Stimulated activated CD4-positive, alpha-beta T cell treated with anti-CD3 and anti-CD28 coated beads, Interleukin-12 subunit alpha, Interleukin-12 subunit beta, amount 100 ng/mL, for 4 hours (primary cell): ENCODE results near the gene FOXN1.
"Not testable (repeated sequence)": the region's sequence is repeated elsewhere in the genome, so short reads cannot be mapped to it uniquely, and the experiment has no call there.

Experiments
- DNase-seq: peaks from one replicate; pipeline ENCODE4 v3.0.0-alpha.2; 2020

The FOXN1 gene

DNA sequence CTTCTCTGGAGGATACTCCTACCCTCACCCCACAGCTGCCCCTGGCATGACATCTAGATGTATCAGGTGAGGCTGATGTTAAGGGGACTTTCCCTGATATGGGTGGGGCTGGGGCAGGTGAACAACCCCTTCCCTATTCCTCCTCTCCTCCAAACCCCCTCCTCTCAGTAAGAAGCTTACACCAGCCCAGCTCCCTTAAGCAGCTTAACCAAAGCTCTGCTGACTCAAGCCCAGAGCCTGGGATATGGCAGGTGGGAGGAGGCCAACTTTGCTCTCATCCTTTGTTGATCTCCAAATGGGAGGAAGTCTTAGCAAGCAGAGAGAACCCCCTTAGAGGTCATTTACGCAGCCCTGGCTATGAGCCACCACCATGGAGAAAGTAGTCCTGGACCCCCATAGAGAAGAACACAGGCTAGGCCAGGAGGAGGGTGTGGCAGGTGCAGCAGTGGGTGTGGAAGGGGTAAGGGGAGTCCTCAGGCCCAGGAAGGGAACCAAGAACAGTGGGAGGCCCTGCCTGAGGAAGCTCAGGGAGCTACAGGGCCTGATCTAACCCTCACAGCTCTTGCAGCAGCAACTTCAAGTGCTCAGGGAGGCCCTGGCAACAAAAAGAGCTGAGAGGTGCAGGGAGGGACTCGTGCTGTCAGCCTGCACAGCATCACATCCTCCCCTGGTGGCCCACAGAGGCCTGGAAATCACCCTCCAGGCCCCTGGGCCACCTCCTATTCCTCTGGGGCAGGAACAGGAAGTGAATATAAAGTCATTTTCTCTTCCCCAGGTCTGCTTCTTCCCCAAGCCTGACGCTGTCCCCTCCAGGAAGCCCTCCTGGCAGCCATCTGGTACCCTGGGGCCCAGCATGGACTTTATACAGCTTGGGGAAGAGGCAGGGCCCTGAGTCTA is 43.3 kb downstream of the FOXN1 start:
- DNase-seq = peak; percentile 32

DNA sequence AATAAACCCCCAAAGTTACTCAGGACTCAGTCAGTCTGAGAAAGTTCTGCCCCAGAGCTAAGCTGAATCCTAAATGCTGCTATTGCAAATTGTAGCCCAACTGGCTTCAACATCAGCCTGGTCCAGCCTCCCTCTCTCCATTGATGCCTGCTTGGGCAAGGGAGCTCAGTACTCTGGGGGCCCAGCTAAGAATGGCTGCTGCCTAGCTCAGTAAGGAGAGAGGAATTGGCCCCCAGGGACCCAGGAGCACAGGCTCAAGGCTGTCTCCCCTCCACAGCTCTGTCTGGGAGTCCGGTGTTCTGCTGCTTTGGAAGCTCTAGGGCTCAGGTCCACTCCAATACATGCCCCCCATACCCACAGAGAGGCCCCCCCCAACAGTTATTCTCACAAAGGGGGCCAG is 44.7 kb downstream of the FOXN1 start:
- DNase-seq = no peak

DNA sequence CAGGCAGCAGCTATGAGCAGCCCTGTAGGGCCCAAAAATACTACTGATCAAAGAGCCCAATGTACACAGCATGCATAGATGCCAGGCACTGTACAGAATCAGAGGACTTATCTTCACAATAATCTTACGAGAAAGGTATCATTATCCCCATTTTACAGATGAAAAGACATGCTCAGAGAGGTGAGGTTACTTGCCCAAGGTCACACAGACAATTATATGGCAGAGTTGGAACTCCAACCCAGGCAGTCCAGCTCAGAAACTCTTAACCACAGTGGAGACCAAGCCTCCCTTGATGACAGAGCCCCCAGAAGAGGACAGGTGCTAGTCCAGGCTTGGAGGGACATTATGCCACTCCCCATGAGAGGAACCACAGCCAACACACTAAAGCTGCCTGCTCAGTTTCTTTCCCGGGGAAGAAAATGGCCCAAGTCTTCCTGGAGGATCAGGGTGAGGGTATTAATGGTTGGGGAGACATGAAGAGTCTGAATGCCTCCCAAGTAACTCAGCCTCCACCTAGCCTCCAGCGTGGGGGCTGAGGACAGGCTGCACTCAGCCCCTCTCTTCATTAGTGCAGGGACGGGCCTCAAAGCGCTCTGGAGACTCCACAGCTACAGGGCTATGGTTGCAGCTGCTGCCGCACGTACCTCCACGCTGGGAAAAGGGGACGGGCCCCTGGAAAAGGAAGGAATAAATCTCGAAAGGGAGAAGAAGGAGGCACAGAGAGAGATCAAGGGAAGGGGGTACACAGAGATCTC is 45.5 kb downstream of the FOXN1 start:
- DNase-seq = no peak

DNA sequence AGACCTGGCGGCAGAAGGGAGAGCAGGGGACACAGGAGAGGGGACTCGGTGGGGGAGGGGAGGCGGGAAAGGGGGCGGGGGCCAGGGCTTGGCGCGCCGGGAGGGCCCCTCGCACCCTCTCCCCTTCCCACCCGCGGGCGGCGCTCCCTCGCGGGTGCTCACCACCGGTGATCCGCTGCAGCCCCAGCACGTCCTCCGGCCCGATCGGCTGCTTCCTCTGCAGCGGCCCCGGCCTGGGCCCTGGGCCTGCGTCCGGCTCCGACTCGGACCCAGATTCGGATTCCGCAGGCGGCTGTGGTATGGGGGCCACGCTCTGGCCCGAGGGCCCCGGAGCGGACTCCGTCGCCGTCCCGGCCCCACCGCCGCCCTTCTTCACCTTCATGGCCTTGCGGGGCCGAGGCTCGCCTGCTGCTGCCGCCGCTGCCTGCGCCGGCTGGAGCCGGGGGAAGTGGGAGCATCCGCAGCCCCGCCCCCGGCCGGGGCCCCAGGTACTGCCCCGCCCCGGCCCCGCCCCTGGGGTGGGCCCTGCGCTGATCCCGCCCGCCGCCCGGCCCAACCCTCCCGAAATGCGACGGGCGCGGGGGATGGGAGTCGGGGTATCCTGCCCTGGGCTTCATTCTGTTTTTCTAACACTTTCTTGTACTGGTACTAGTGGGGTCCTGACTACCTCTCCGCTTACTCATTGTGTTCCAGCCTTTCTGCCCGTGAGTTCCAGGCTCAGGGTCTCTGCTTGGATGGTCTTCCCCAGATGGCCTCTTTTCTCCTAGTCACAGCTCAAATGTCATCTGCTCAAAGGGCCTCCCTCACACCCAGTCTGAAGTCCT is 46.2 kb downstream of the FOXN1 start, which contains the start of gene UNC119:
TSS of gene UNC119 (minus strand) at position 449 of the 824 bp plus-strand sequence. CDS start at position 382, 67 bp downstream.
- peak; percentile 81 for DNase-seq

DNA sequence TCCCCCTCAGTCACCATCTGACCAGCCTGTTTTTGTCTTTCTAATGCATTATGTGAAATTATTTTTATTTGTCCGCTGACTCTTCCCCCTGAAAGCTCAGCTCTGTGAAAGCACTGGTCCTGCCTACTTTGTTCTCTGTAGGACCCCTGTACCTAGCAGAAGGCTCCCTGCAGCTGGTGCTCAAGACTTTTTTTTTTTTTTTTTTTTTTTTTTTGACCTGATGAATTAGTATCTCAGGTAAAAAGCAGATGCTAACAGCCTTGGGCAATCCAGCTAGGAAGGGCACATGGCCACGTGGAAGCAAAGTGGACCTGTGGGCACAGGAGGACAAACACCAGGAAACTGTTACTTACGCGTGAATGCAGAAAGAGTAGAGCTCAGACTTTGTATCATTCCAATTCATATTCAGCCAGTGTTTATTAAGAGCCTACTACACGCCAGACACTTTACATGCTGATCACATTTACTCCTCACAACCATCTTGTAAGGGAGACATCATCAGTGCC is 46.9 kb downstream of the FOXN1 start:
- DNase-seq = no peak

DNA sequence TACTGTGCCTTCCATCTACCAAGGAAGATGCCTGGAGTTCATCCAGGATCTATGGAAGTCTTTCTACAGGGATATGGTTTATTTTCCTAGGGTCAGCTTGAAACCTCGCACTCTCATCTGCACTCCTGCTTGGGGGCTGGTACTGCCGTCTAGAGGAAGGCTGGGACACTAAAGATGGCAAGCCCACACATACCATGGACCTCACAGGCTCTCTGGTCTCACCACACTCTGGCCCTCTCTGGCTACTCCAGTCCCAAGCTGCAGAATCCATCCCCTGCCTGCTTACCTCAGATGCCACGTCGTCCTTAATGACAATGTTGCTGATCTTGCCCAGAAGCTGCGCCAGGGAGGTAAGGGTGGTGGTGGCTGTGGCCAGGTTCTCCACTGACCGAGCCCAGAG is 48.4 kb downstream of the FOXN1 start:
- no peak for DNase-seq

DNA sequence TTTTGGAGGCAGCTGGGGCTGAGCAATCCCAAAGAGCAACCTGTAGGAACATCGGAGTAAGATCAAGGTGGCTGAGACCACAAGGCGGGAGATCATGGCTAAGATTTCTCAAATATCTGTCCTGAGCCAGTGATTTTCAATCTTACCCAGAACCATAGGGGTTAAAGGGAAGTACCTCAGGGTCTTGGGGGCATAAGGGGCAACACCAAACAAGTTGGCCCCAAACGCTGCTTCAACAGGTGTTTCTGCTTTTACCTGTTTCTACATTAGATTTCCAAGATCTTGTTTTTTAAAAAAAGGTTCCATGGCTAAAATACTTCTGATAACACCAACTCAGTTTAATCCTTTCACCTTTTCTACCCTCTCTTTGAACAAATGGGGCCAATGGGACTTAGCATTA is 48.9 kb downstream of the FOXN1 start:
- DNase-seq = no peak

DNA sequence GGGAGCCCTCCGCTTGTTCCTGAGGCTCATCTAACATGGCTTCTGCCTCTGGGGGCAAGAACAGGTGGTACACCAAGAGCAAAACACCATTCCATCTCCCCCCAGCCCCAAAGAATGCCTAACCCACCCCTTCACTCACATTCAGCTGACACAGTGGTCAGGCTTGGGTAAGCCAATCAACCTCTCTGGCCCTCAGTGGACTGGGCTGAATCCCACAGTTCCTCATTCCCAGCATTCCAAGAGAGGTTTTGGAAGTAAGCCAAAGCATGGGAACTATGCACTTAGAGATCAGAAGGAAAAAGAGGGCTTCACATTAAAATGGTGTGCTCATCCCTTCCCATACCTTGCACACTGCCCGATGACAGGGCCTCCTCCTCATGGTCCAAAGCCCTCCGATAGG is 57.3 kb downstream of the FOXN1 start:
- DNase-seq = no peak

DNA sequence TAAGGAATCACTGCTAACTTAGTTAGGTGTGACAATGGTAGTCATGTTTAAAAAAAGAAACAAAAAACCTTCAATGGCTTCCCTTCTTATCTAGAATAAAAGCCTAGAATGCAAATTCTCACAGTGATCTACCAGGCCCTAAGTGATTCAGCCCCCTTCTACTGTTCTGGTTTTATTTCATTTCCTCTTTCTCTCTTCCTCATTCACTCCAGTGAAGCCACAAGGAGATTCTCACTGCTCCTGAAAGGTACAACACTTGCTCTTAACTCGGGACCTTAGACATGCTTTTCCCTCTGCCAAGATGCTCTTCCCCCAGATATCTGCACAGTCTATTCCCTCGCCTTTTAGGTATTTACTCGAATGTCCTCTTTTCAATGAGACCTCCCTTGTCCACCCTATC is 61.5 kb downstream of the FOXN1 start:
- no peak for DNase-seq

DNA sequence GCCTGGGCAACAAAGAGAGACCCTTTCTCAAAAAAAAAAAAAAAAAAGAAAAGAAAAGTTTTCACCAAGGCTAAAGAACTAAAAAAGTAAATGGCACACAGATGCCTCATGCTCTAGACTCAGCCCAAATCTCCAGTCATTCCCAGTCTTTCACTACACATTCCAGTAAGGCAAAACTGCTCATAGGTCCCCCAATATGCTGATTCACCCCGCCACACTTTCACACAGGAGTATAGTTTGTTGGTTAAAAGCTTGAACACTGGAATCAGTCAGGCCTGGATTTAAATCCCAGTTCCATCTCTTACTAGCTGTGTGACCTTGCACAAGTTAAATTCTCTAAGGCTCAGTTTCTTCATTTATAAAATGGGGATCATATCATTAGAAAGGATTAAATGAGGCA is 63.3 kb downstream of the FOXN1 start:
- DNase-seq = no peak

DNA sequence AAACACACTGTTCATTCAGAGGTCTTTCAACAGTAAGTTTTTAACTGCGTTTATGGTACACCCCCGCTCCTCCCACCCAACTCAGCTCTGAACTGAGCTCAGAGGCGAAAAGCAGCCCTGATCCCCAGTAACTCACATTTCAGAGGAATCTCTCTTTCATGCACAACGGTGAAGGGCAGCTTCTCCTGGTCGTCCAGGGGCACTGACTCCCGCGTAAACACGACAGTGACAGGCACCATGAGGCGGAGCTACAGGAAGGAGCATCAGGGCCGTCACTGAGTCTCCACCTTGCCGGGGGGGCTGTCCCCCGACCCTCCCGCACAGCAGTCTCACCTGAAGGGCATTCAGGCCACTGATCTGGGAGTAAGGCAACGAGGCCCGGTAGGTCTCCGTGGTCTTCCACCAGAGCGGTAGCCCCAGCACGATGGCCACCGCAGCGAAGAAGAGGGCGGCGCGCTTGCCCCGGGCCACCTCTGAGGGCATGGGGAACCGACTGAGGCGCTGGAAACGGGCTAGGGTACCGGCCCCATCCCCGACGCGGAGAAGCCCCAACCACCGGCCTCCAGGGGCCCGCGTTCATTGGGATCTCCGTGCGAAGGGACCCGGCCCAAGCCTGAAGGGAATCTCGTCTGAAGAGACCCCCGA is 64.7 kb downstream of the FOXN1 start:
- peak; percentile 39 for DNase-seq

DNA sequence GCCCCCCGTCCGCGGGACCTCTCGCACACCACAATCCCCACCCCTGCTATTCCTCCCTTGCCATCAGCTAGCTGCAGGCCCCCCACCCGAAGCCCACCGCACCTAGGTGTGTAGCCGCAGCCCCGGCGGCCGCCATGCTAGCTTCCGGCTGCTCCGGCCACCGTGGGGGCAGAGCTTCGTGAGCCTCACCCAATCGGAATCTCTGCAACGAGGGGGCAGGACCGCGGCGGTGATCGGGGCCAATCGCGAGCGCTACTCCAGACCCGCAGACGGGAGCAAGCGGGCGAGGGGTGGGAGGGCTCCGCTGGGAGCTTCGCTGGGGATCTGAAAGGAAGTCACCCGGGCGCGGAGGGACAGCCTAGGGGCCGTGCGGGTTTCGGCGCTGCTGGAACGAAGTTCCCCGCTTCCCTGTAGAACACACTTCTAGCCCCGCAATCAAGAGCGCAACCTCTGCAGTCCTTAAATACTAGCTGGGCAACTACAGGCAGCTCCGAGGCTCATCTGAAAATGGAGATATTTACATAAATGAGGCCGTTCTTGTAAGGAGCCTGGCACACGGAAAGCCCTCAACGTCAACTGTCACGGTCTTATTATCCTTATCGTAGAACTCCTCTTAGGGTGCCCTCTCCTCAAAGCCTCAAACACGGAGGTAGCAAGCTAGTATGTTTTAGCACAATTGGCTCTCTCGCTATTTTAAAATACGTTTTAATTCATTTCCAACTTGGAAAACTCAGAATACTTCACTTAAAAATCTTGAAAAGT is 65.4 kb downstream of the FOXN1 start, which contains the start of gene PIGS:
TSS of gene PIGS (minus strand) at position 164 of the 762 bp plus-strand sequence. CDS start at position 136, 28 bp downstream.
- DNase-seq = peak; percentile 91

DNA sequence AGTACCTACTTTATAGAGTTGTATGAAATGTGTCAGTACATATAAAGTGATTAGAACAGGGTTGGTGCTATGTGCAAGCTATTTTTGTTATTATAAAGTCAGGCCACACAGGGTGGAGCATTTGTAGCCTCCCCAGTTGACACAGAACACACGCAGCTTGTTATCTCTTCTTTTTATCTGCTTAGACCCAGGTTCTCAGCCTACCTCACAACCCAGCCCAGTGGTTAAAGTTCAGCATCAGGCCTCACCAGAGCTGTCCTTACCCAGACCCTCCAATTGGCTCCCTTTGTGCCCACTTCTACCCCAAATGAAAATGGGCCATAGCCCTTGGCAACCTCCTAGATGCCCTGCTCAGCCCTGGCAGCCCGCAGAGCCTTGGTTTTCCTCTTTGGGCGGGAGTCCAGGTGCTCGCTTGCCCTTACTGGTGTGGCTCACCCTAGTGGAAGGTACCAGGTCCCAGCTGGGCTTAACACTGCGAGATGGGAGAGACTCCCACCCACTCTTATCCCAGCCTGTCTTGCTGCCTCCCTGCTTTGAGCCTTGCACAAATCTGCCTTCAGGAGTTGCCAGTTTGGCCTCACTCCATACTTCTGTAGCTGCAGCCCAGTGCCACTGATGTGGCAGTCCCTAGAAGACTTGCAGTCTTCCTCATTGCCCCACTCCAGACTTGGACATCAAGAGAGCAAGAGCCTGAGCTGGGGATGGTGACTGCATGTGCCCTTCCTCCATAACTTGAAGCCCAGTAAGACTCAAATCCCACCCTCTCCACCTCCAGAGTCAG is 66.3 kb downstream of the FOXN1 start:
- DNase-seq = no peak

DNA sequence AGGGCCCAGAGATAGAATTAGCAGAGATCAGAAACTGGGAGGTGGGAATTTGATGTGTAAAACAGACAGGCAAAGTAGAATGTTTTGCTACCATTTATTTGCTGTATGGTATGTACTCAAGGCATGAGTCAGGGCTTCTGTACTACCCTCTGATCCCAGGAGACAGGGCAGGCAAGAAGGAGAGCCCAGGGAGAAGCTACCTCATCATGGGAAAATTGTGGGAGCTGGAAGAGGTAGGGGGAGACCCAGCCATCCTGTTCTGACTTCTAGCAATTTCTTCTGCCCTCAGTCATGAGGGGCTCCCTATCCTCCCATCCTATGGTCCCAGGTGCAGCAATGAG is 66.9 kb downstream of the FOXN1 start:
- no peak for DNase-seq

DNA sequence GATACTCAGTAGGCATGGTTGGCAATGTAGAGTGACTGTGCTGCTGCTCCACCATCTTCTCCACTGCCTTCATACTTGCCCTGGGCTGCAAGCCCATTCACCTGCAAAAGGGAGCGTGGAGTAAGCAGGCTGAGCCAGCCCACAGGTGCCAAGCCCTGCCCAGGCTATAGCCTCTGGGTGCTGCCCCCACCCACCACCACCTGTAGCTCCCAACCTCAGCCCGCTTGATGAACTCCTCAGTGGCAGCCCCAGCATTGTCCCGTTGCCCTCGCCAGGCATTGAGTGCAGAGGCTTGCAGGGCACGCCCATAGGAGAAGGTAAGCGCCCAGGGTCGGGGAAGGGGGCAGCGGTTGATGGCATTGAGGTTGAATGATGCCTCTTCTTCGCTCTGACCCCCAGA is 67.4 kb downstream of the FOXN1 start:
- no peak for DNase-seq

DNA sequence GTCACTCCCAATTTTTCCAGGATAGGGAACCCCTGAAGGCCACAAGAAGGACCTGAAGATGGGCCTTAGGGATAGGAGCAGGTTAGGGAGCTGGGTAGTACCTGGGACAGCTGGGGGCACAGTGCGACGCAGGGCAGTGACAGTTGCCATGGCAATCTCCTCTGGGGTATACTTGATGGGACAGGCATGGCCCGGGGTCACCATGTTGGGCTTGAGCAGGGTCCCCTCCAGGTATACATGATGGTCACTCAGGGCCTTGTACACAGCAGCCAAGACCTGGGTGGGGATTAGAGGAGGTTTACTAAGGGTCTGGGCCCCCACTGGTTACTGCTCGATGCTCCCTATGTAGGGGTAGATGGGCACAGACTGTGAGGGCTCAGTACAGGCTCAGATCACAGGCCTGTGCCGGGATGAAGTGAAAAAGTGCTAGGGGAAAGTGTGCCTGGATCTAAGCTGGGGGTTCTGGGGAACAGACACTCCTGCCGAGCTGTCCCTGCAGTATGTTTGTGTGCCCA is 67.9 kb downstream of the FOXN1 start:
- DNase-seq = no peak

DNA sequence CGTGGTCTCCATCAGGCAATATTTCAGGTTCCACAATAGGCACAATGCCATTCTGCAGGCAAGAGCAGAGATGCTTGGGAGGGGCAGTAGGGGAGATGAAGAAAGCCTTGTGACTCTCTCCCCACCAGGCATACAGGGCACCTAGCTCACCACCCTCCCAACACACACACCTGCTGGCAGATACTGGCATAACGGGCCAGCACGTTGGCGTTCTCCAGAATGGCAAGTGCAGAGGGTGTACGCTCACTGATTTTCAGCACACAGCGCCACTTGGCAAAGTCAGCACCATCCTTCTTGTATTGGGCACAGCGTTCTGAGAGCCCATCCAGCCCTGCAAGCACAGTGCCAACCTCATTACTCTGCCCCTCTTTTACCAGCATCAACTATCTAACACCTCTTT is 68.4 kb downstream of the FOXN1 start:
- DNase-seq = no peak

DNA sequence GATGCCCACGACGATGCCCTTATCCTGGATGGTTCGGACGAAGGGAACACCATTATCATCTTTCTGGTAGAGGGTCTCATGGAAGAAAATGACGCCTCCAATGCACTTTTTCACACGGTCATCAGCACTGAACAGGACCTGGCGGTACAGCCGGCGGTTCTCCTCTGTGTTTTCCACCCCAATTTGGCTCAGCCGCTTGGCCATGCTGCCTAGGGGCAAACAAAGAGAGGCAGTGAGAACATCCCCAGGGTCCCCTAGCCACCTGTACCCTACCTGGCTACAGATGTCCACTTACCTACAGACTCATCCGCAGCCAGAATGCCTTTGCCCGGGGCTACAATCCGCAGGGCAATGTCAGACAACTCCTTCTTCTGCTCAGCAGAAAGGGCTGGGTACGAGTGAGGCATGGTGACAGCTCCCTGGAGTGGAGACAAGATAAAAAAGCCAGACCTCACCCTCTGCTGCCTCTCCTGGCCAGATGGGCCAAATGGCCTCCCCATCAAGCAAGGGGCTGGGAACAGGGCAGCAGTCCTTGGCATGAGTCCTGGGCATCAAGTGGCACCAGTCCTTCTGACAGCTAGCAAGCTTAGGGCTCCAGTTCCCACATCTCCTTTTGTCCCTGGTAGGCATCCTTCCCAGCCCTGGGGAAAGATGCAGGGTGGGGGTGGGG is 69.1 kb downstream of the FOXN1 start:
- no peak for DNase-seq

DNA sequence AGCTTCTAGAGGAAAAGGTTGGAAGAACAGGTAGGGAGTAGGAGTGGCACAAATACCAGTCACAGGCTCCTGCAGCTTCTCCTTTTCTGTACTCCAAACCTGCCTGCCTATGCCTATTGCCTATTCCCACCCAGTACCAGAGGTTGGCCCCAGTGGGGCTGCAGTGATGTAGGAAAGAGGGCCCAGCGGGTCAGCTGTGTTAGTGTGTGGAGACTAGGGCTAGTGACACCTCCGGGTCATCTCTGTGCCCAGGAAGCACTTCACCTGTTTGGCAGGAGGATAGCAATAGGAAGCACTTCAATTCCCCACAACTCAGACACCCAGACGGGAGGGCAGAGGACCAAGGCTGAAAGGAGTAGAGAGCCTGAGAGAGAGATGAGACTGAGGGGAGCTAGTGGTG is 69.9 kb downstream of the FOXN1 start:
- not testable (repeated sequence) for DNase-seq
